GM23338 (cell line): ENCODE measurements around the gene IFNE. TPM values are rescaled to one million over a fixed set of nuclear protein-coding genes. Genes with fewer than 3 reads are reported as not detected.

Experiments
- CREB1 ChIP-seq: fragments of 250-450 bp; sonication (Bioruptor Pico); IDR thresholded peaks from 2 replicates; pipeline ENCODE4 v1.5.0; 2020; ENCODE audit warnings: low read depth, mild to moderate bottlenecking, moderate library complexity
- ETS1 ChIP-seq: IDR thresholded peaks from 2 replicates; pipeline ENCODE4 v1.6.1; 2016; ENCODE audit warnings: antibody characterized with exemption
- REST ChIP-seq: IDR thresholded peaks from one replicate; pipeline ENCODE4 v1.6.1; 2018; ENCODE audit warnings: antibody characterized with exemption; ENCODE audit not compliant: unreplicated experiment
- STAT1 ChIP-seq: IDR thresholded peaks from one replicate; pipeline ENCODE4 v1.6.1; 2016; ENCODE audit warnings: antibody characterized with exemption; ENCODE audit not compliant: unreplicated experiment
- ZNF462 ChIP-seq: fragments of 250-450 bp; sonication (Bioruptor Pico); IDR thresholded peaks from 2 replicates; pipeline ENCODE4 v1.5.0; 2020; ENCODE audit warnings: mild to moderate bottlenecking, moderate library complexity
- polyA plus RNA-seq: library from polyadenylated mRNA; unstranded; fragments of >200 nt; fragmentation: Nextera tagmentation; extraction: Ambion mirVana; gene quantifications from 2 replicates; pipeline ENCODE4 v1.2.1, GENCODE V29; 2016
- total RNA-seq: library from RNA; depleted of rRNA; stranded (reverse); fragments of >200 nt; shearing (Covaris generic); gene quantifications from 2 replicates; pipeline ENCODE4 v1.2.3, GENCODE V29; 2014

Gene IFNE
- total and polyA plus RNA-seq, 2 experiments from 2014 or later: 0.21 TPM; not detected in 1

DNA sequence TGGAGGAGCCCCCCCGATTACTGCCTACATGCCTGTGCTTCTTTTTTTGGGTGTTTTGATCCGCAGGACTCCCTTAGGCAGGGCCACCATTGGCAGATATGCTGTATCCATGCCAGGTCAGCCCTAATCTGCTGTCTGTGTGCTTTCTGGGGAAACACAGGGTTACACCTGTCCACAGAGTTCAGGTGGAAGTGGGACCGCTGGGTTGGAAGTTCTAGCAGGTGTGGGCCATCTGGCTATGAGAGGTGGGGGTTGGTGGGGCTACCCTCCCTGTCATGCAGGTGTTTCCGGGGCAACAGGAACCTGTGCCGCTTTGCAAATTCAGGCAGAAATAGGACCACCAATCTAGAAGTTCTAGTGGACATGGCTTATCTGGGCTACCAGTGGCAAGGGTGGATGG, 17.0 kb downstream of the IFNE start (continued):
- TF ChIP-seq ZNF462 (no peak), STAT1 (no peak), ETS1 (no peak), REST (no peak), CREB1 (CRISPR knock-in tag) (no peak)
